Raji (cell line): Measurements from ENCODE around the gene SKOR2.

Source experiments
- POLR2A ChIP-seq: IDR thresholded peaks from 2 replicates; pipeline ENCODE4 v1.6.1; 2011; ENCODE audit warnings: low read depth, low read length, control low read depth; ENCODE audit not compliant: insufficient read depth

SKOR2 gene

DNA sequence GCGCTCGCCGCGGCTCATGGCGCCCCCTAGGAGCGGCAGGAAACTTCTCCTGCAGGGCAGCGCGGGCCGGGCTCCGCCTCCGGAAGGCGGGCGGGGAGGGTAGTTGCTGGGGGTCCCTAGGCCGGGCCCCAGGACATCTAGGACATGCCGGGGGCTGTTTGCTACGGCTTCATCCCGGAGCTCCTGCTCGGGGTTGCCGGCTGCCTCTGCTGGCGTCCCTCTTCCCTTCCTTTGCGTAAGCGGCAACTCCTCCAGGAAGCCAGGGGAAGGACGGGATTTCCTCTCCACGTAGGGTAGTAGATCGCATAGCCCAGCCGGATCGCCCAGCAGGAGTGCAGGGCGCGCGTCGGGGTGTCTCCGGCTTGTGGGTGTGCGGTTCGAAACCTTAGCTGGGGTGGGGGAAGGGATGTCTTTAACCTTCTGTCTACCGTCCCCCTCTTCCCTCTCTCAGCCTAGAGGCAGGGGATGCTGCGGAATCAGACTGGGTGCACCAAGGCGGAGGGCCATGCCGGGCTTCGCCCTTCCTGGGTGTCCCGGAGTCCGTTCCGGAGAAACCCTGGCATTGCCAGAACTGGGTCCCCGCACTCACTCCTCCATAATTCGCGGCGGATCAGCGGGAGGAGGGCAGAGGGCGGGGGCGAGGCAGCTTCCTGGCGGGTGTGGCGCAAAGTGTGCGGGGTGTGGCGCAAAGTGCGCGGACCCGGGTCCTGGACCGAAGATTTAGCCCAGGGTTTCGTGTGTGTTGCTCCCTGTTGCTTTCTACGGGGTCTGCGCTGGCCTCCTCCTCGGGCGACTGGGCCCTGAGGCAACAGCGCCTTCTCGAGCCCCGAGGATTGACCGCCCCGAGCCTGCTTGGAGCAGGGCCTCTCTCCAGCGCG lies 12.2 kb upstream of the SKOR2 start:
- TF ChIP-seq POLR2A = no peak

DNA sequence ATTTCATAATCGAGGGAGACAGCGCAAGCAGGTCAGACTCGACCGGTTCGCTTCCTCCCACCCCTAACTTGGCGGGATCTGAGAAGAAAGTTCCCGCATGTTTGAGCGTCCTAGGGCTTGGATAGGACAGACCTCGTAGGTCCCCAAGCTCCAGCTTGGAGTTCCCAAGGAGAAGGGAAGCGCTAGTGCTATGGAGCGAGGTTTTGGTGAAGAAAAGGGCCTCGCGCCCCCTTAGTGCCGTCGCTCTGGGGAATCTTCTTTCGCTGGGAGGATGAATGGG lies 11.6 kb upstream of the SKOR2 start:
- TF ChIP-seq POLR2A = no peak

DNA sequence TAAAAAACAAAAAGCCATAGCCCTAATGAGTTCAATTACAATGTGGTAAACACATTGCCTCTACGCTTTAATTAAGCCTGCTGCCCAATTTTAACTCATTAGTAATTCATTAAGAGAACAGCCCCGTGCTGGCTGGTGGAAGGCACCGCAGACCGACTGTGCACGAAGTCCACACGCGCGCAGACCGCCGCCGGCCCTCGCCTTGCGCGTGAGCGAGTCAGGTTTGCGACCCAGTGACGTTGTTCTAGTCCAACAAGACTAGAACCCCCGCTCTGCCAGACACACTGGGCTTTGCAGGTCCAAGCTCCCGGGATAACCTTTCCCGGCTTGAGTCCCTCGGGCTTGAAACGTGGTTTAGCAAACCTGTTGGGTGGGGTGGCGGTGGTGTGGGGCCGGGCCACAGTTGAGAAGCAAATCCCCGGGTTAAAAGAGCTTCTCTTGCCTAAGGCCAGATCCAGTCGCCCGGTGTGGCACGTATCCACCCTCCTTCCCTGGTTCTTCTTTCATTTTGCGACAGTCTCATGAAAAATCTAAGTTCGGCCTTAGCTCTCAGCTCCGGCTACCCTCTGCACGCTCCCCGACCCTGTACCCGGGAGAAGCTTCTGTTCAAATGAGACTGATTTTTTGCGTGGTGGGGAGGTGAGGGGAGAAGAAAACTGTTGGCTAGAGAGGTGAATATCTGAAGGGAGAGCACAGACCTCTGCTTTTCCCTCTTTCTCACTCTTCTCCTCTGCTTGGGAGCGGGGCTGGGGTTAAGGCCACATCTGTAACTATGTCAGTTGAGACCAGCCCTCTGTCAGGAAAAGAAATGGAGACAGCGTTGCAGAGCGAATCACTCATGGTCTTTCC lies 11.1 kb upstream of the SKOR2 start:
- TF ChIP-seq POLR2A = no peak

DNA sequence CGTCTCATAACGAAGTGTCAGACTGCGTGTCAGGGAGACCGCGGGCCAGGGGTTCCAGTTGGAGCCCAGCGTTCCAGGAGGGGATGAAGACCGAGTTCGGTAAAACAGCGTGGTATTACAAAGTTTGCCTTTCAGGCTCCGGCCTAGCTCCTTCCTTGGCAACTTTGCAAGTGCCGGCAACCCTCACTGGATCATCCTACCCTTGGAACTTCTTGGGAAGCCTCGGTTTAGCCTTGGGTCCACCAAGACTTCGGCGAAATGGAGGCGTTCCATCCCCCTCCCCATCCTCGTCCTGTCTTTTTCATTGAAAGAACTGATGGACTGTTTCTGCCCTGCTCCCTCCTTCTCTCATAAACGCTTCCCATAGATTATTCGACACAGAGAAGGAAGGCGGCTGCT lies 10.4 kb upstream of the SKOR2 start:
- TF ChIP-seq POLR2A = no peak

DNA sequence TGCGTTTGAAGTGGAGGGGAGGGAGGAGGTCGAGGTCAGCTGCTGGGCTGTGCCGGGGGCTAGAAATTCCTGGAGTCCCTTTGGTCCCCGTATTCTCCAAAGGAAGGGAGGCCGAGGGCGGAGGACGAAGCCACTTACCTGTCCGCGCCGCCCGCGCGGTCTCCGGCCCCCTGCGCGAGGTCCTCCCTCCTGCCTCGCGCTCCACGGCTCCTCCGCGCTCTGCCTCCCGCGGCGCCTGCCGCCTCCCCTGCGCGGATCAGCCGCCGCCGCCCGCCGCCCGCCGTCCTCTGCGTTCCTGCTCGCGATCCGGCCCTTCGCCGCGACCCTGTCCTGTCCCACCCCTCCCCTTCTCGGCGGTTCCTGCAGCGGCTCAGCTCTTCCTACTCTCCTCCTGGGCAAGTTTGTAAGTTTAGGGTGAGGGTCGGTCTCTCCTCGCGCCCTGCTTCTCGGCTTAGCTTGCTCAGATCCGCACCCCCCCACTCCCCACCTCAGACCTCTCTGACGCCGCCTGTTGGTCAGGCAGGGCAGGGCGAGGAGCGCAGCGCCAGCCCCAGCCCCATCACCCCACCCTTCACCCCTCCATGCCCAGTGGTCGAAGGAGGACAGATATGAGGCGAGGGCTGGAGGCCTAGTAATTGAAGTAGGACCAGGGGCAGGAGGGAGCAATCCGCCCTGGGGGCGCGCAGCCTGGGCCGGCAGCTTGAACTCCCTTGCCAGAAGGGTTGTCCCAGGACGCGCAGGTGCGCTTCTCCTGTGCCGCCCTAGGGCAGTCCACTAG lies 9.7 kb upstream of the SKOR2 start:
- TF ChIP-seq POLR2A = no peak

DNA sequence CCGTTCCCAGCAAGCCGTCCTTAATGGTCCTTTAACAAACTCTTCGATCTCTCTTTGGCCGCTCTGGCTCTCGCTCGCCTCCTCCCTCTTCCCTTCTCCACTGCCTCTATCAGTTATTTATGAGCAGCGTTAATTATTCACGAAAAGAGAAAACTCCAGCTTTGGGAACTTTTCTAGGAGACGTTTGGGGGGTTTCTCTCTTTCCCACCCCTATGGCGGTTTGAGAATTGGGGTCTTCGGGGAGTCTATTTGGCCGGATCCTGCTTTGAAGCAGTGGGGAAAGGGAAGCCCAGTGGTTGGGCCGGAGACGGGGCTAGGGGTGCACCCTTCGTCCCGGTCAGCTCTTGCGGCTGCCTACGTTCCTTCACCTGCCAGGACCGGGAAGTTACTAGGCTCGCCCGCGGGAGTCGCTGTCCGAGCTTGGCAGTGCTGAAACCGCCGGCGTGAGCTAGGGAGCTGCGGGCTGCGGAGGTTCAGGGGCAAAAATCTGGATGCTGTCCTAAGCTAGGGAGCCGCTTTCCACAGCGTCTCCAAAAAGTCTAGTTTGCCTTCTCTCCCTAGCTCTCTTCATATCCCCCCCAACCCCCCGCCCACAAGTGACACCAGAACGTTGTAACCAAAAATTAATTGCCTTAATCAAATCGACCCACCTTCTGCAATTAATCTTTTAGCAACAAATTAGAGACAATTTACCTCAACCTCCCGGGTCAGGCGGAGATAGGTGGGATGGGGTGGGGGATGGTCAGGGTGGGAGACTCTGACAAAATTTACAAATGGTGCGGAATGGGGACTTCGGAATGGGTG lies 8.9 kb upstream of the SKOR2 start:
- TF ChIP-seq POLR2A = no peak

DNA sequence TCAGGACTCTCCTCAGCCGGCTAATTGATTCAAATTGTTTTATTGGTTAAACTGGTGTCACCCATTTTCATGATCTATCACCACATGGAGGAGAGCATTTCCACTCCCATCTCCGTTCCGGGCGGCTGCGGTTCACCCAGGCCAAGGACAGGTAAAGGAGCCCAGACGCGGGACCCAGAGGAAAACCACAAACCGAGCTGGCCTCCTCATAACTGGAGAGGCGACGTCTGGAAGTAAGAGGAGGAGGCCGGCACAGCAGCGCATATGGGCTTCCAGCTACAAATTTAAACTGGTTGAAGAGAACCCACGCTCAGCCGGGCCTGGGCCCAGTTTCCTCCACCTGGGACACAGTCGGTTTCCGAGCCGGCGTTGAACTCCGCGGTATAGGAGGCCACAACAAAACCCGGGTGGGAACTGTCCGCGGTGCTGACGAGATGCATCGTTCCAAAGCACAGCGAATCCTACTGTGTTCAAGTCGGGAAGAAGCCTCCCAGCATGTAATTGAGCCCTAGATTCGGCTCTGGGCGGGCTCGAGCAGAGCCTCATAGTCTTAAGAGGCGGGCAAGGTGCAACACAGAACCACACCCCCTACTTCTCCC lies 3.0 kb upstream of the SKOR2 start:
- no peak for TF ChIP-seq POLR2A

DNA sequence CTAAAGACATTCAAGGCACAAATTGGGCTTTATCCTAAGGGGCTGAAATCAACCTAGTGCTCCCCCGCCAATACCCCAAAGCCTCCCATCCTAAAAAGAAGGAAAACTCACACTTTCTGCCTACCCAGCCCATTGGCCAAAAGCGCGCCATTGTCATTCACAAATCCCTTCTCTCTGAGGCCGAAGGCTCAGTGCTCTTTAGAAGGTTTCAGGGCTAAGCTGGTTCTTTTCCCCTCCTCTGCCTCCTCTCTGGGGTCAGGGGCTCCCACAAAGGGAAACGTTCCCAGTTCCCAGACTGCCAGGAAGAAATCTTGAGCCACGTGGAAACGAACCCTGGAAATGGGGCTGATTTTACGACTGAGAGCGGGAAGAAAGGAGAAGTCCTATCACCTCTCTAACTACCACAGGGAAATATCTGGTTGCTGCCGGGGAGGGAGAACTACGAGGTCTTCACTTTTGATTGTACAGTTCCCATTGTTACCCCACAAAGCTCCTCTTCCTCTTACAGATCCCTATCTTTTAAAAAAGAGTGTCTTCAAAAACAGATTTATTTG lies 1.7 kb upstream of the SKOR2 start:
- TF ChIP-seq POLR2A = no peak

DNA sequence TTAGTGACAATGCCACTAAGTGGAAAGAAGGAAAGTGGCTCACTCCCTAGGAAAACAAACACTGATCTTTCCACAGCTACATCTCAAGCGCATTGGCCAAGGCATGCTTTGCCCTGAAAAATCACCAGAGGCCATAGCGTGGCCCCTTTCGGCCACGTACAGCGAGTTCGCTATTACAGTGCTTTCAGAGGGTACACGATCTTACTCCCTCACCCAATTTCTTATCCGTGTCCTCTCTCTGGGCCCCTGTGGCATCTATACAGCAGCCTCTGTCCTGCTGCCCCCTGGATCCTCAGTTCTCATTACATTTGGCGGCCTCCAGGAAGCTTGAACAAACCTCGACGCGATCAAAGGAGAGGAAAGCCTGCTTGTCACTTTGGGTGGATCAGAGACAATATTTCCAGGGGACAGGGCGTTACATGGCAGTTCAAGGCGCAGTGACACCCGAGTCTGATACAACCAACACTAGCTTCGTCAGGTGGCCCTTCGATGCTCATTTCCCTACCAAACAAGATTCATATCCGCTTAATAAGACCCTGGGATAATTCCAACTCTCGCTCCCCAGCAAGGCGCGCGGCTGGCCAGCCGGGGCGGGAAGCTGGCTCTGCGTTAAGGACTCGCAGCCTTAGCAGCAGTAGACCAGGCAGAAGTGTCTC lies 941 bp downstream of the SKOR2 start:
- TF ChIP-seq POLR2A = no peak

DNA sequence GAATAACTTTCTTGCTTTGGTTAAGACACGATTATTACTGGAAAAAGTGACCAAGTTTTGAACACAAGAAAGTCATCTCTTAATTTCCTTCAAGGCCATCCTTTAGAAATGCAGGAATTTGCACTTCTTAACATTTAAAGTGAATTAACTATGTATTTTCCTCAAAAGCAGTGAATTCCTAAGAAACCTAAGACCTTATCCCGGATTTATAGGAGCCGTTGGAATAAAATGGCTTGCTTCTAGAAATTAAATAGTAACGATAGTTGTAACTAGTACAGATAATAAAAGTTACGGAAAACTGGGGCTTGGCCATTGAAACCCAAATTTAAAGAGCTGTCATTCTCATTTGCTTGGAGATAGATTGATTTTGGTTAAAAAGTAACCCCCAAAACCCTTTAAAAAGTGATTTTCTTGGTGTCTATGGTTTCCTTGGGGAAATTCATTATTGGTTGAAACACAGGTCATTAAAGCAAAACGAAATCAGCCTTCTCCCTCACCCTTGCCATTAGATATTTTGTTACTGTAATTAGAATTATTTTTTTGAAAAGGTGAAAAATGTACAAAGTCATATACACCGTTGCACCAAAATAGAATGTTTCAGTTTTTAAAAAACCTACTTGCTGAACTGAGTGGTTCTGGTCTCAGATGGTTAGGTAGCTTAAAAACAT lies 2.0 kb downstream of the SKOR2 start:
- TF ChIP-seq POLR2A = no peak

DNA sequence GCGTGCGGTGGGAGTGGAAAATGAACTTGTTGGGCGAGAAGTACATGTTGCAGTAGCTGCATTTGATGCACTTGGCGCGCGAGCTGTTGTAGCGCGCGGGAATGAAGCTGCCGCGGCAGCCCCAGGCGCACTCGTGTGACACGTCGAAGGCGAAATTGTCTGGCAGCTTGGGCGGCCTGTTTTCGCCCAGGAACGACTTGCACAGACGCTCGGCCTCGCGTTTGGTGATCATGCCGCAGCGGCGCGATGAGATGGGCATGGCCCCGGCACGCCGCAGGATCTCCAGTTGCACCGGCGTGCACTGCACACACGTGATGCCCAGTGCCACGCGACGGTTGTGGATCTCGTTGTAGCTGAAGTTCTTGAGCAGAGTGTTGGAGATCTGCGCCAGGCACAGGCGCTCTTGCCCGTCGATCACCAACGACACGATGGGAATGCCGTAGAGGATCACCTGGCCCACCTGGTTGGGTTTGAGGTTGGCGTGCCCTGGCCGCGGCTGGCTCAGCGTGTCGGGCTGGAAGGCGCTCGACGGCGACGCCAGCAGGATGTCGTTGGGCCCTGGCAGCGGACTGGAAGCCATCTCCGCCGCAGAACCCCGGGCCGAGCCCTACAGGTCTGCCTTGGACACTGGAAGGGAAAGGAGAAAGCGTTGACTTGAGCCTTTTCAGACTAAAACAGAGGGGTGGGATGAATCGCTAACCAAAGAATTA lies 2.7 kb downstream of the SKOR2 start:
- TF ChIP-seq POLR2A = no peak

DNA sequence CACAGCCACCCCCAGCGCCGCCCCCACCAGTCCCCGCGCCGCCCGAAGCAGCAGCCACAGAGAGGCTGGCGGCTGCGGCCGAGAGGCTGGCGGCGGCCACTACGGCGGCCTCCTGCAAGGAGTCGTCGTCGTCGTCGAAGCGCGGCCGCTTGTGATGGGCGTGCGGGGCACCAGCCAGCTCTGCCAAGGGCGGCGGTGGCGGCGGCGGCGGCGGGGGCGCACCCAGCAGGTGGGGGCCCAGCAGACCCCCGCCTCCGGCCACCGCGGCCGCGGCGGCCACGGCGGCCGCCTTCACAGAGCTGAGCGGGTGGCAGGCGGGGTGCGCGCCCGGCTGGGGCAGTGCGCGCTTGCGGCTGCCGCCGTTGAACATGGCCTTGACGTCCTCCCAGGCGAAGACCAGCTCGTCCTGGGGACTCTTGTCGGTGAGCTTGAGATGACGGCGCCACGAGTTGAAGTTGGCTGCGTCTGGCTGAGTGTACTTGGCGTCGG lies 3.3 kb downstream of the SKOR2 start:
- TF ChIP-seq POLR2A = no peak

DNA sequence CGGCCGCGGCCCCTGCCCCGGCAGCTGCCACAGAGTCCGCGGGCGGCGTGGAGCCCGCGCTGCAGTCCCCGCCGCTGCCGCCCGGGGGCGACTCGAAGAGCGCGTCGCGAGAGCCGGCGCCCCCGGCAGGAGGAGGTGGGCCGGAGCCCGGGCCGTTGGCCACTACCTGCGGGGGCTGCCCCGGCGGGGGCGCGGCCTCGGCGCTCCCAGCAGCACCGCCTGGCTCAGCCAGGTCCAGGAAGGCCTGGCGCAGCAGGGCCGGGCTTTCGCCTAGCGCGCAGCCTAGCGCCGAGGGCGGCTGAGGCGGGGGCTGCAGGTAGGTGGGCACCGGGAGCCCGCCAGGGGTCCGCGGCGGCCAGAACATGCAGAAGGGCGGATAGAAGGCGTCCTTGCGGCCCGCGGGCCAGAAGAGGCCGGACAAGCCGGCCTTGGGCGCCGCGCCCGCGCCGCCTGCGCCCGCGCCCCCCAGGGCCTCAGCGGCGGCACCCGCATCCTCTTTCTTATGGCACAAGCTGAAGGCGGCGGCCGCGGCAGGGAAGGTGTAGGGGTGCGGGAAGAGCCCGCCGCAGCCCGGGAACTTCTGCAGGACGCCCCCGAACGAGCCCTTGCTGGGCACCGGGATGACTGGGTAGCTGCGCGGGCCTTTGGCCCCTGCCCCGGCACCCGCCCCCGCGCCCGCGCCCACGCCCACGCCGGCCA lies 3.9 kb downstream of the SKOR2 start:
- no peak for TF ChIP-seq POLR2A
